GM21360 (cell line): ENCODE measurements around the gene TXNDC17.
"Not testable (repeated sequence)": the region's sequence is repeated elsewhere in the genome, so short reads cannot be mapped to it uniquely, and the experiment has no call there.

Experiments
- ATAC-seq: cut with Tn5 transposase; IDR thresholded peaks from one replicate; pipeline ENCODE4 v1.9.1; 2021; ENCODE audit warnings: mild to moderate bottlenecking, moderate library complexity; ENCODE audit not compliant: unreplicated experiment

TXNDC17 gene

GRCh38 chr17:6640536-6641246 lies at the start of gene TXNDC17, which contains the start of gene KIAA0753:
Gene TXNDC17 (plus strand): TSS chr17:6641060. CDS start chr17:6641083, 23 bp downstream.
Gene KIAA0753 (minus strand): TSS chr17:6640711. CDS start chr17:6635103, 5,608 bp downstream.
- peak; percentile 80 for ATAC-seq

DNA sequence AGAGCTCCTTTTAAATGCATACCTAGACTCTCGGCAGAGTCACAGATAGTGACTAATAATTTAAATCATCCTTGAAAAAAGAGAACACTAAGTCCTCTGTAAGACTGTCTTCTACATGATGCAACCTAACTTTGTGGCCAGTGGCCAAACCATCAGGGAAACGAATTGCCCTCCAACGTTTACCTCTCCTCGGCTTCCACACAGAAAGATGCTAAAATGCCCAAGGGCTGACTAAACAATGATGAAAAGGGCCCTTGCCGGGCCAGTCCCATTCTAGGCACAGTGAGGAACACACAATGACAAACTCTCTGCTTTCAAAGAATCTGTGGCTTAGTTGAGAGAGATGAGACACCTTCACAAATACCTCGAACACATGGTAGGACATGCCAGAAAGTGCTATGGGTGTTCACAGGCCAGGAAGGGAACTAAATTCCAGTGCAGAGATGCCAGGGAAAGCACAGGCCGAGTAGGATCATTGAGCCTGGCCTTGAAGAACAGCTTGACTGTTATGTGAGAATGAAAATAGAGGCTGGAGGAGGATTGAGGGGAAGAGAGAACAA lies 49.2 kb upstream of the TXNDC17 start:
- no peak for ATAC-seq

GRCh38 chr17:6592173-6592572 lies 48.7 kb upstream of the TXNDC17 start:
- no peak for ATAC-seq

DNA sequence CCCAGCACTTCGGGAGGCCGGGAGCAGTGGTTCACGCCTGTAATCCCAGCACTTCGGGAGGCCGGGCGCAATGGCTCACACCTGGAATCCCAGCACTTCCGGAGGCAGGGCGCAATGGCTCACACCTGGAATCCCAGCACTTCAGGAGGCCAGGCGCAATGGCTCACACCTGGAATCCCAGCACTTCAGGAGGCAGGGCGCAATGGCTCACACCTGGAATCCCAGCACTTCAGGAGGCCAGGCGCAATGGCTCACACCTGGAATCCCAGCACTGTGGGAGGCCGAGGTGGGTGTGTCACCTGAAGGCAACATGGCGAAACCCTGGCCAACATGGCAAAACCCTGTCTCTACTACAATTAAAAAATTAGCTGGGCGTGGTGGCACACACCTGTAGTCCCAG lies 47.5 kb upstream of the TXNDC17 start:
- not testable (repeated sequence) for ATAC-seq

DNA sequence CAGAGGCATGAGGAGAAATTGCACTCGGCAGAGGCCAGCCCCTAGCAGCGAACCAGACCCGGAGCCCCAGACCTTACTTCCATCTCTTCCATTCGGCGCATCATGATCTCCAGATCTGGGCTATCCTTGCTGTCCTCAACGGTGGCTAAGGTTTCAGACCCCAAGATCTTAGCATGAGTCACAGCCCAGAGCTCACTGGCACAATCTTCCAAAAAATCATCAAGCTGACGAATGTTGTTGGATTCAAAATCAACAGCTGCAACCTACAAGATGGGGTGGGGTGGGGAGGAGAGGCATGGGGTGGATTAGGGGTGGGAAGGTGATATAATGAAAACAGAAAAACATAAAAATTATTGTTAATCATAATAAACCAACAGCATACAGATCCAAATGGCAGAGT lies 44.8 kb upstream of the TXNDC17 start:
- ATAC-seq: no peak

- no peak for ATAC-seq
Observed at GRCh38 chr17:6596511-6596910, 44.3 kb upstream of the TXNDC17 start.

DNA sequence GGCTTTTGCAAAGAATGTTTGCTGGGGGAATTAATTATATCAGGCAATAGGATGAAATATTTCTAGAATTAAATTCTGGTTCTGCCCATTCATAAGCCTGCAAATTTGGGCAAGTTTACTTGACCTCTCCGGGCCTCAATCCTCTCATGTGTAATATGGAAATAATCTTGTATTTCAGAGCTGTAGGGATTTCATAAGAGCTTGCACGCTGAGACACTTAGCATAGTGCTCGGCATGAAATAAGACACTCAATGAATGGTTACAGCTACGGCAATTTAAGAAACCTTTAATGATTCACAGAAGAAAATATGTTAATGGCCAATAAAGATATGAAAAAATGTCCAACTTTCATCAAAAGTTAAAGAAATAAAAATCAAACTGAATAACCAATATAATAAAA lies 43.9 kb upstream of the TXNDC17 start:
- no peak for ATAC-seq

DNA sequence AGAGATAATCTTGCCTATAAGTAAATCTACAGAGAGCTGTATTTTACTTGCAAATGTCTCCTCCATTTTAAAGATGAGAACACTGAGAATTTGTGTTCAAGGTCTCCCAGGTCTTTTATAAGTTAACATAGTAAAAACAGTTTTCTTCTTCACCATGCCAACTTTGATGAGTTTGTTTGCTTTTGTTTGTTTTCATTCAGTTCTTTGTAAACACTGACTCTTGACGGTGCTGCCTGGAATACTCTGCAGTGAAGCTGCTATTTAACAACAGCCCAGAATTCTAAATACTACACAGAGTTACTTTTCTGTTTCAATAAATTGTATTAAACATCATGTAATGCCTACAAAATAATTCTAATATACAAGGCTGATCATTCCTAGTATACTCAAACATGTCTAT lies 43.1 kb upstream of the TXNDC17 start:
- ATAC-seq: no peak

DNA sequence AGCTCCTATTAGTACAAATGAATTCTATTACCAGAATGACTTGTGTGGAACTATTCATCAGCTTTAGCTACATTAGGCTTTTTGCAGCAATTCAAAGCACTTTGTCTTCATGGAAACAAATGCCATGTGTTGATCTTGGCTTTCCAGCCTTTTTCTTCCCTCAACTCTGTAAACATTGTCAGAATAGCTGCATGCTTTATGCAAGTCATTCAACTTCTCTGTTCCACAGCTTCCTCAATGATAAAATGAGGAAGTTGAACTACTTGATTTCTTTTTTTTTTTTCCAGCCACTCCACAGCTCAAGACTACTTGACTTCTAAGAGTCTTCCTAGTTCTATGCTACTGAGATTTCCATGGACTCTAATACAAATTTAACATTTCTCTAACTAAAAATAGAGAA lies 41.5 kb upstream of the TXNDC17 start:
- ATAC-seq: no peak

DNA sequence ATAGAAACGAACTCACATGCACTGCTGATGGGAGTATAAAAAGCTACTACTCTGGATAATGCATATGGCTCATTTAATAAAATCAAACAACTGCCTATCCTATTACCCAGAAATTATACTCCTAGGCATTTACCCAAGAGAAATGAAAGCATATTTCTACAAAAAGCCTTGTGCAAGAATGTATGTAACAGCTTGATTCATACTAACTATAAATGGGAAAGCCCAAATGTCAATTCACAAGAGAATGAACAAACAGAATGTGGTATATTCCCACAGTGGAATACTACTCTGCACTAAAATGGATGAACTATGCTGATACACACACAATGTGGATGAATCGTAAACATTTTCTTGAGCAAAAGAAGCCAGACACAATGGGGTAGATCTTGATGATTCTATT lies 38.7 kb upstream of the TXNDC17 start:
- no peak for ATAC-seq

DNA sequence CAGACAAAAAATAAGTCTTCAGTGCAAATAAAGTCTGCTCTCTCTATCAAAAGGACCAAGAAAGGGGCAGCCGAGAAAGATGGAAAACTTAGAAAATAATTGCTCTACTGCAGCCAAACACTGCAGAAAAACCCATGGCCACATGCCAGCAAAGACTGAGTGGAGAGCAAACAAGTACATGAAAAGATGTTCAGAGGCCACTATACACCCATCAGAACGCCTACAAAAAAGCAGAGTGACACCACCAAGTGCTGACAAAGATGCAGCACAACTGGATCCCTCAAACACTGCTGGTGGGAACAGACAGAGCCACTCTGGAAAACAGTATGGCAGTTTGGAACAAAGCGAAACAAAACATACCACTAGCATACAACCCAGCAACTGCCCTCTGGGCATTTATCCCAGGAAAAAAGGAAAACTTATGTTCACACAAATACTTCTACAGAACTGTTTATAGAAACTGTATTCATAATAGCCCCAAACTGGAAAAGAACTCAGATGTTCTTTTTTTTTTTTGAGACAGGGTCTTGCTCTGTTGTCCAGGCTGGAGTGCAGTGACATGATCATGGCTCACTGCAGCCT lies 37.0 kb upstream of the TXNDC17 start:
- no peak for ATAC-seq

DNA sequence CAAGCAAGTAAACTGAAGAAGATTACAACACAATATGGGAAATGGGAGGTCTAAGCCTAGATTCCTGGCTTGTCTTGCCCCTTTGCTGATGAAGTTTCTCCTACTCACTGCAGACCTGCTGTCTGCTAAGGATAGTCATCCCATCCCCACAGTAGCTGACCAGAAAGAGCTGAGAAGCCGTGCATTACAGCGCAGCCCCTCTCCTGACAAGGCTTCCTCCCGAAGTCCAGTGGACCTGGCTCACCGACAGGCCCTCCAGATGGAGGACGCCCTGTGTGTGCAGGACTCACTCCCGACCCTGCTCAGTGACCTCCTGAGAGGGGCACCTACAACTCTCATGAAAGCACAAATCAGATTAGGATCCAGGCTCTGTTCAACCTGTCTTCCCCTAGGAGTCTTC lies 35.7 kb upstream of the TXNDC17 start:
- no peak for ATAC-seq

DNA sequence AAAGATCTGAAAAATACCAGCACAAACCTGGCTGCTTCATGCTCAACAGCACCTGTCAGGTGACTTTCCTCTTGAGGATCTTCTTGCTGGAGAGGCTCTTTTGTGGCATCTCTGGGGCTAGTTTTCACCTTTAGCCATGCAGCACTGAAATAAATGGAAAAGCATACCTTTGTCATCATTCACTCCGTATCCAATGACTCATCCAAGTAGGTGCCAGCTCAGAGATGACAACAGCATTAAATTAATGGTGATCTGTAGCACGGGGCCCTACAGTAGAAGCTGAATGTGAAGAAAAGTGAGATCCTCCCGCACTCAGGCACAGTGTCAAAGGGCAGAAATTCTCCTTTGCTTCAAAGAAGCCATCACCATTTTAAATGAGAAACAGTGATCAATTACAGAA lies 32.5 kb upstream of the TXNDC17 start:
- ATAC-seq: no peak

GRCh38 chr17:6610011-6610410 lies 30.8 kb upstream of the TXNDC17 start:
- no peak for ATAC-seq

- ATAC-seq: no peak
Observed at GRCh38 chr17:6611231-6611630, 29.6 kb upstream of the TXNDC17 start.

DNA sequence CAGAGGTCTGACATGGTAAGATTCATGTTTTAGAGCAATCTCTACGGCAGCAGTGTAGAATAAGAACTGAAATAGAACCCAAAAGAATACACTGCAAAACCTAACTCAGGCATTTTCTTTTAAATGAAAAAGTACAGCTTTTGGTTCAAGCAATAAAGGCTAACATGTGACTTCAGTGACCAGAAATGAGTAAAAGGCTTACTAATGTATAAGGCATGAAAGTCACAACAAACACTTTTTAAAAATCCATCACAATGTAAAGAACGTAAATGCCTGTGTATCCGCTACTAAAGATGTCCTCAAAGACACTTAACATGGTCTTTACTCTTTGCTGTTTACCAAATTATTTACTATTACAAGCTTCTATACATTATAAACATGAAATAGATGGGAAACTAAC lies 16.9 kb upstream of the TXNDC17 start:
- no peak for ATAC-seq

- ATAC-seq: no peak
Observed at GRCh38 chr17:6626616-6627015, 14.2 kb upstream of the TXNDC17 start.

DNA sequence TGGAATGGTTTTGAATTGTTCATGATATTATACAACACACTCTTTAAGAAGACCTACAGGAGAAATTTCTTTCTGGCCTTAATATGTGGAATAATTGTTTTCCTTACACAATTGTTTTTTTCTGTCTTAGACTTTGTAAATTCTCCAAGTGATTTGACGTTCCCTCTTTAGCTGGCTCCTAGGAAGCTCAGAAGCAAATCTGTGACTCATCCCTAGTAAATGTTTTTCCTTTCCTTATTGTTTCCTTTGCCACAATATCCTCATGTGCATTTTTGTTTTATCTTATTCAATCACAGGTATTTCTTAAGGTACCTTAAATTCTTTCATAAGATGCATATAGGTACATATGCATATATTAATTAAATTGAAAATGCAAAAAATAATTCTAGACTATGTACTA lies 13.8 kb upstream of the TXNDC17 start:
- no peak for ATAC-seq

DNA sequence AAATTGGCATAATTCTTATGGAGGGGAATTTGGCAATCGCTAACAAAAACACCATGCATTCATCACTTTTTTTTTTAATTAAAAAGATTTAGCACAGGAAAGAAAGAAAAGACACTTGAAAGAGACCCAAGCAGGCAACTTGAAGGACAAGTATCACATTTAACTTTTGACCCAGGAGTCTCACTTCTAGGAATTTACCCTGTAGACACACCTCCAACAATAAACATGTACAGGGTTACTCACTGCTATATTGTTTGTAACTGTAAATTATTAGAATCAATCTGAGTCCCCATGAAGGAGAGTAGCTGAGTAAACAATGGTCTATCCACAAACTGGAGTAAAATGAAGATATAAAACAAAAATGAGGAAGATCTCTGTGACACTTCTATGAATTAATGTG lies 10.5 kb upstream of the TXNDC17 start:
- no peak for ATAC-seq

DNA sequence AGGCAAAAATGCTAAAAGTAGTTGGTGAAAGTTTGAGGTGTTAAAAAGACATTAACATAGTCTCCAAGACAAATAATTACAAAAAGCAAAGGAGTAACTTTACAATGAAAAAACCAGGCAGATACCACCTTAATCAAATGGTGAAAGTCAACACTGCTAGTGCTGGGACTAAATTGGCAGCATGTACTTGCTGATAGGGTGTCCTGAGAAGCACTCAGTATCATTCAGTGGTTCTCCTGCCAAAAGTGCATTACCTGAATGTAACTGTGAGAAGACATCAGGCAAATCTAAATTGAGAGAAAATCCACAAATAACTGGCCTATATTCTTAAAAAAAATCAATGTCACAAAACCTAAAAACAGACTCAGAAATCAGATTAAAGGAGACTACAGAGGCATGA lies 8.3 kb upstream of the TXNDC17 start:
- no peak for ATAC-seq

GRCh38 chr17:6633263-6633662 lies 7.6 kb upstream of the TXNDC17 start:
- ATAC-seq: no peak

- ATAC-seq: no peak
Observed at GRCh38 chr17:6636105-6636504, 4.8 kb upstream of the TXNDC17 start.
